Upper lobe of left lung (tissue), 4 donors: ENCODE data around the gene CCDC120.

Experiments
- CTCF ChIP-seq, 6 experiments: fragments of 450-650 bp in 4 of 6; fragments of 200-600 bp in 2 of 6; sonication (generic) in 2 of 6; IDR thresholded peaks; one replicate each; pipeline ENCODE4 v1.5.1; 2016 to 2019; ENCODE audit warnings: antibody characterized with exemption in 6 of 6
- EP300 ChIP-seq, 4 donors: sonication (generic); formaldehyde crosslinking; IDR thresholded peaks; one replicate each; pipeline ENCODE4 v1.5.1; 2017; ENCODE audit warnings: antibody characterized with exemption in 4 of 4, control low read depth in 2 of 4
- POLR2A ChIP-seq, 4 donors: fragments of 450-650 bp; IDR thresholded peaks; one replicate each; pipeline ENCODE4 v1.5.1; 2016 to 2017; ENCODE audit warnings: antibody characterized with exemption in 4 of 4, mild to moderate bottlenecking in 2 of 4
- POLR2AphosphoS5 ChIP-seq, 2 donors: sonication (generic); formaldehyde crosslinking; IDR thresholded peaks; one replicate each; pipeline ENCODE4 v1.5.1; 2017; ENCODE audit warnings: antibody characterized with exemption in 2 of 2

- TF ChIP-seq EP300 (IDR thresholded peaks at IDR 0.05) (no peak), CTCF (IDR thresholded peaks at IDR 0.05) (no peak), POLR2A (IDR thresholded peaks at IDR 0.05) (no peak), POLR2AphosphoS5 (IDR thresholded peaks at IDR 0.05) (no peak)
These were observed 47.5 kb downstream of the CCDC120 start for GRCh38 chrX:49106296-49106695.
